ENCODE results near the gene NME9.
"Not testable (repeated sequence)": the region's sequence is repeated elsewhere in the genome, so short reads cannot be mapped to it uniquely, and the experiment has no call there.

The NME9 gene

GRCh38 chr3:138329127-138329983 is at the start of gene NME9:
TSS of gene NME9 (minus strand) at chr3:138329851. CDS start at chr3:138329335, 516 bp downstream.
- peak; percentile 72 to 85 (median 83) for DNase-seq (ENCODE audit: low read depth in 3 of 3)

GRCh38 chr3:138378990-138379389 is 49.3 kb upstream of the NME9 start:
- no peak for DNase-seq (ENCODE audit: low read depth in 3 of 3)

GRCh38 chr3:138378331-138378730 is 48.7 kb upstream of the NME9 start:
- no peak for DNase-seq (ENCODE audit: low read depth in 3 of 3)

- DNase-seq (ENCODE audit: low read depth in 3 of 3), result no peak
Observed at GRCh38 chr3:138377804-138378203, 48.2 kb upstream of the NME9 start.

- DNase-seq (ENCODE audit: low read depth in 3 of 3), result not testable (repeated sequence)
Observed at GRCh38 chr3:138377212-138377611, 47.6 kb upstream of the NME9 start.

GRCh38 chr3:138376663-138377062 is 47.0 kb upstream of the NME9 start:
- DNase-seq (ENCODE audit: low read depth in 3 of 3), result no peak

GRCh38 chr3:138375447-138375846 is 45.8 kb upstream of the NME9 start:
- DNase-seq (ENCODE audit: low read depth in 3 of 3), result no peak

- DNase-seq (ENCODE audit: low read depth in 3 of 3), result no peak
Observed at GRCh38 chr3:138374573-138375134, 45.0 kb upstream of the NME9 start.

- DNase-seq (ENCODE audit: low read depth in 3 of 3), result no peak
Observed at GRCh38 chr3:138373736-138374094, 44.1 kb upstream of the NME9 start.

GRCh38 chr3:138373087-138373735 is 43.6 kb upstream of the NME9 start:
- no peak for DNase-seq (ENCODE audit: low read depth in 3 of 3)

GRCh38 chr3:138371070-138371965 is 41.7 kb upstream of the NME9 start:
- no peak for DNase-seq (ENCODE audit: low read depth in 3 of 3)

GRCh38 chr3:138370321-138370720 is 40.7 kb upstream of the NME9 start:
- DNase-seq (ENCODE audit: low read depth in 3 of 3), result no peak

GRCh38 chr3:138369151-138369900 is 39.7 kb upstream of the NME9 start:
- DNase-seq (ENCODE audit: low read depth in 3 of 3), result no peak

GRCh38 chr3:138367911-138368310 is 38.3 kb upstream of the NME9 start:
- no peak for DNase-seq (ENCODE audit: low read depth in 3 of 3)

GRCh38 chr3:138367326-138367850 is 37.7 kb upstream of the NME9 start:
- no peak for DNase-seq (ENCODE audit: low read depth in 3 of 3)

- DNase-seq (ENCODE audit: low read depth in 3 of 3), result no peak
Observed at GRCh38 chr3:138366006-138366759, 36.5 kb upstream of the NME9 start.

- no peak for DNase-seq (ENCODE audit: low read depth in 3 of 3)
Observed at GRCh38 chr3:138365253-138365555, 35.6 kb upstream of the NME9 start.

- DNase-seq (ENCODE audit: low read depth in 3 of 3), result no peak
Observed at GRCh38 chr3:138364356-138365252, 35.0 kb upstream of the NME9 start.

- no peak for DNase-seq (ENCODE audit: low read depth in 3 of 3)
Observed at GRCh38 chr3:138363322-138363721, 33.7 kb upstream of the NME9 start.

All from stimulated activated CD4-positive, alpha-beta T cell treated with anti-CD3 and anti-CD28 coated beads, TNF-alpha, amount 100 ng/mL, for 48 hours (primary cell).